ENCODE results near the gene UBE2A. TPM values are rescaled to one million over a fixed set of nuclear protein-coding genes. Genes with fewer than 3 reads are reported as not detected.
A peak's percentile ranks its signal among the peaks of the same experiment; 100 is the strongest.

Gene UBE2A
- polyA plus RNA-seq (2013, experiment 1 of 2; ENCODE audit: insufficient read length): 96.3 TPM
- polyA plus RNA-seq (2013, experiment 2 of 2; ENCODE audit: insufficient read length): 75.4 TPM

DNA sequence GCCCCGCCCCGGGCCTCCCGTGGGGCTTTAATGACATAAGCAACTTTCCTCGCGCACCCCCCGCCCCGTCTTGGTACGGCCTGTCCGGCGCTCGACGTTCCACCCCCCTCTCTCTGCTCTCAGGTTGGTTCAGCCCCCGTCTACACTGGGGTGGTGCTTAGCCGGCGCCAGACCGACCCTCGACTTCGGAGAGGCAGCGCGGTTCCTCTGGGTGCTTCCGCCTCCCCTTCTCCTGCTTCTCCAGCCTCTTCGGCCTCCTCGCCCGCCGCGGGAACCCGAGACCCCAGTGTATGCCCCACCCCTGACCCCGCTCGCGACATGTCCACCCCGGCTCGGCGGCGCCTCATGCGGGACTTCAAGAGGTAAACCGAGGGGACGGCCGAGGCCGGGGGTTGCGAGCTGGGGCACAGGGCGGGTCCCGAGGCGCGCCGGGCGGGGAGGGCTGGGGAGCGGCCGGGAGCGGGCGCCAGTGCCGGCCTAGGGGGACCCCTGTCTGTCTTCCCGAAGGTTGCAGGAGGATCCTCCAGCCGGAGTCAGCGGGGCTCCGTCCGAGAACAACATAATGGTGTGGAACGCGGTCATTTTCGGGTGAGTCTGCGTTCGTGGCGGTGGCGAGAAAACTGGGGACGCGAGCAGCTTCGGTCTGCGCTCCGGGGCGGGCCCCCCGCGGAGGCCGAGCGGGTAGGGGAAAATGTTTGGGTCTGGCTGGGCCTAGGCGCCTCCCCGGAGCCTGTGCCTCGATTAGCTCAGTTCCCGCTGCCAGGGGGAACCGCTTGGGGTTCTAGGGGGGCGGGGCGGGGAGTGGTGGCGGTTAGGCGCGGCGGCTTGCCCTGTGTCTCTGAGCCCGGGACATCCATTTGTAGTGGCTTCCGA, at the start of gene UBE2A:
Gene UBE2A (plus strand): TSS at position 170 of the 873 bp plus-strand sequence. CDS start 149 bp downstream, at position 319.
- DNase-seq: peak; percentile 90

DNA sequence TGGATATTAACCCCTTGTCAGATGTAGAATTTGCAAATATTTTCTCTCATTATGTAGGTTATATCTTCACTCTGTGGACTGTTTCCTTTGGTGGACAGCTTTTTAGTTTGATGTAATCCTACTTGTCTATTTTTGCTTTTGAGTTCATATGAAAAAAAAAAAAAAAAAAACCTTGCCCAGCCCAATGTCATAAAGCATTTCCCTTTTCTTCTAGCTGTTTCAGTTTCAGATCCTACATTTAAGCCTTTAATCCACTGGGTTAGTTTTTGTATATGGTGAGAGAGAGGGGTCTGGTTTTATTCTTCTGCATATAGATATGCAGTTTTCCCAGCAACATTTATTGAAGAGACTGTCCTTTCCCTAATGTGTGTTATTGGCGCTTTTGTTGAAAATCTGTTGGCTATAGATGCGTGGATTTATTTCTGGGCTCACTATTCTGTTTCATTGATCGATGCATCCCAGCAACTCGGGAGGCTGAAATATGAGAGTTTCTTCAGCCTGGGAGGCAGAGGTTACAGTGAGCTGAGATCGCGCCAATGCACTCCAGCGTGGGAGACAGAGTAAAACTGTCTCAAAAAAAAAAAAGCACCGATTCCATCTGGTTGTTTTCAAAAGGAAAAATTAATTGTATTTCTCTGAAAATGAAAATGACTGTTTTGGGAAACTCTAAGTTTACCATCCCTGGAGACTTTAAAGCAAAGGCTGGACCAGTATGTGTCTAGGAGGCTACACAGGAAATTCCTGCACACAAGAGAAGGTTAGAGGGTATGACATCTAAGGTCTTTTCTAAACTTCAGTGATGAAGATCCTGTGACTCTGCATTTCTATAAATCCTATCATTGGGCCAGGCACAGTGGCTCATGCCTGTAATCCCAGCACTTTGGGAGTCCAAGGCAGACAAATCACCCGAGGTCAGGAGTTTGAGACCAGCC, 44.8 kb upstream of the UBE2A start:
- no peak for DNase-seq

DNA sequence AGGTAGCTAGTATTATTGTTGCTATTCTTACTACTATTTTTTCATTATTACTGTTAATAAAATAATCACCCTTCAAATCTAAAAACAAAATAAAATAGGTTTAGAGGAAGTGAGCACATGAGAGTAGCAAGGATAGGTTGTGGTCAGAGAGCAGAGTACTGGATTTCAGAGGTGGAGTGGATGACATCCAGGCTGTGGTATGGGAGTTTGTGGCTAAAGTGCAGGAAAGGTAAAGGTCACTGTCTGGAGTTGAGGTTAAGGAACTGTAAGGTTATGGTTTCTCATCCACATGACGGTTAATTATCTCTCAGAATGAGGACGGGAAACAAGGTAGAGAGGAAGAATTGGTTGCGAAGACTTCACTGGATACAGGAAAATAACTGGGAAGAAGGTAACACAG, 36.9 kb upstream of the UBE2A start:
- no peak for DNase-seq

DNA sequence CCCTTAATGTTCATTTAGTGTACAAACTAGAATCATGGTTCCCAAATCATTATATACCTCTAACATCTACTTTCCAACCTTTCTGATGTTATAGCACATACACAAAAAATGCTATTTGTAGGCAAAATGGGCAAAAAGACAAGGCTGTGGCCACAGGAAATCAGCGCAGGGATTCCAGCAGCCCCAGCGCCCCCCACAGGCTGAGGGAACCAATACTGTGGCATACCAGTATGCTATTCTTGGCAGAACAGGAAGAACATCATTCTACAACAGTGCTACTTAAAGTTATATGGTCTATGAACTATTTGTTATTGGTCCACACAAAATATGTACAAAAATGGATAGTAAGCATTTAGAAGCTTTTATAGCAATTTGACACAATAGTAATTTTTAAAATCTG, 34.5 kb upstream of the UBE2A start:
- DNase-seq: no peak

DNA sequence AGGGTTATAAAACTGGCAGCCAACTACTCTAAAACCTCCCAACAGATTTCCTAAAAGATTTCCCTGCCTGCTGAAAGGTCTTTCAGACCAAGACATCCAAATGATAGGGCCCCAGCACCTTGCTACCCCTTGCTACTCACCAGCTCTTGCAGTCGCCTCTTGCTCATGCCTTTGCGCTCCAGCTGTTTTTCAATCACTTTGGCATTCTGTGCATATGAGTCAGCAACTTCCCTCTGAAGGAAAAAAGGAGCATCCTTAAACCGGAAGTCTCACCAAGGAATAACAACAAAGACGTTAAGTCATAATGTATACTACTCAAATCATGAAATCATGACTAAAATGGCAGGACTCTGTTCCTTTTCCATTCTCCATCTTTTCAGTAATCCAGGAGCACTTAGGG, 33.2 kb upstream of the UBE2A start:
- peak; percentile 83 for DNase-seq

DNA sequence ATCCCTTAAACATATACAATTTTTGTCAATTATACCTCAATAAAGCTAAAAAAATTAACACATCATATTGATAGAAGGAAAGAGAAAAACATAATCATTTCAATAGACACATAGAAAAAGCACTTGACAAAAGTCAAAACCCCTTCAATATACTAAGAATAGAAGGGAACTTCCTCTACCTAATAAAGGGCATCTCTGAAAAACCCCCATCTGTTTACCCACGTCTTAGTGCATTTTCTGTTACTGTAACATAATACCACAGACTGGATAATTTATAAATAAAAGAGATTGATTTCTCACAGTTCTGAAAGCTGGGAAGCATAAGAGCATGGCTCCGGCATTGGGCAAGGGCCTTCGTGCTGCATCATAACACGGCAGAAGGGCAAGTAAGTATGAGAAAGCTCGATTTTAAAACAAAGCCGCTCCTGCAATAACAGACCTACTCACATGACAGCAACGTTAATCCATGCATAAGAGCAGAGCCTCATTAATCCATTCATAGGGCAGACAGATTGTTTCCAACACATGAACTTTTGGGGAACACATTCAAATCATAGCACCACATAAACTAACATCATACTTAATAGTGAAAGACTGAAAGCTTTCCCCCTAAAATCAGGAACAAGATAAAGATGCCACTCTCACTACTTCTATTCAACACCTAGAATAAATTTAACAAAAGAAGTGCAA, 24.9 kb upstream of the UBE2A start:
- no peak for DNase-seq

DNA sequence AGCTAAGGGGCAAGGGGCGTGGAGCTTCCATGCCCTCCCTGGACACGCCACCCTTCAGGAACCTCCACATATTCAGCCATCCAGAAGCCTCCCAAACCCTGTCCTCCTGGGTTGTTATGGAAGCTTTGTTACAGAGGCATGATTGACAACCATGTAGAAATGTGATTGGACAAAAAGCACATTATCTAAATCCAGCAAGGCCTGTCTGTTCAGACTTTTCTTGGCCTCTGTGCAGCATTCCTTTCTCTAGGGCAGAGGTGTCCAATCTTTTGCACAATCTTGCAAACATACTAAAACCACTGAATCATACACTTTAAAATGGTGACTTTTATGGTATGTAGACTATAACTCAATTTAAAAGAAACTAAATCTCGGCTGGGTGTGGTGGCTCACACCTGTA, 21.9 kb upstream of the UBE2A start:
- DNase-seq: no peak

DNA sequence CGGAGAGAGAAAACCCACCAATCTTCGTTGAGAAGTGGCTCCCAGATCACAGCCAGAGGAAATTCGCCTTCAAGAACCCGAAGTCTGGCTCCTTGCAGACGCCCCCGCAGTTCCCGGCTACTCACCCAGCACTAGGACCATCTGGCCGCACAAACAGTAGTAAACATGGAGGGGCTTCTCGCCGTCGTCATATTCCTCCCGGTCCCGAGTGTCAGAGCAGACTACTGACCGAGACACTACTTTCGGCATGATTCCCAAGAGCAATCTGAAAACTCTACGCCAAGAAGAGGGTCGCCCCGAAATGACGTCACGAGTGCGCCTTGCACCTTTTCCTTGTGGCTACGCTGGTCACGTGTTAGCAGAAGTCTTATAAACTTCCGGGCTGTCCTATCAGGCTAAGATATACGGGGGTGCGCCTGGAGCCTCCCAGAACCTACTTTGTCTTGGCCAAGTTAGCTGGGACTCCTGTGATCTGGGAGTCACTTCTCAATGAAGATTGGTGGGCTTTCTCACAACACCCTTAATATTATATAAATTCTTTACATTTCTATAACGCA, 9.2 kb upstream of the UBE2A start, which contains the start of gene STEEP1:
Gene STEEP1 (minus strand): TSS at position 303 of the 557 bp plus-strand sequence. CDS start 54 bp downstream, at position 249.
- peak; percentile 94 for DNase-seq

DNA sequence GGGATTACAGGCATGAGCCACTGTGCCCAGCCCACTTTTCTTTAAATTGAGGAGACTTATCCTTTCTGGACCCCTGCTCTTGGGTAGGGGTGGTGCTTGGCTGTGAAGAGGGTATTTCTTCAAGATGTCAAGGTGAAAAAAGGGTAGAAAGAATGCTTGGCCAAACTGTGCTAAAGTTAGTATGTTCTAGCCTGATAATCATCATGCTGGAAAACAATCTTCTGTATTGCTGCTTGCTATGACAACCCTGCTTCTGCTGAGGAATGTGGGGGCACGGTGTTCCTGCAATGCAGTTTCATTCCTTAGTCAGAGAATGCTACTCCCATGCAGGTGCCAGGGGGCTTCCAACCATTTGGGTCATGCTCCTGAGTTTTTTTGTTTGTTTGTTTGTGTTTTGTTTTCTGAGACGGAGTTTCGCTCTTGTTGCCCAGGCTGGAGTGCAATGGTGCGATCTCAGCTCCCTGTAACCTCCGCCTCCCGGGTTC, 4.0 kb upstream of the UBE2A start:
- DNase-seq: no peak

DNA sequence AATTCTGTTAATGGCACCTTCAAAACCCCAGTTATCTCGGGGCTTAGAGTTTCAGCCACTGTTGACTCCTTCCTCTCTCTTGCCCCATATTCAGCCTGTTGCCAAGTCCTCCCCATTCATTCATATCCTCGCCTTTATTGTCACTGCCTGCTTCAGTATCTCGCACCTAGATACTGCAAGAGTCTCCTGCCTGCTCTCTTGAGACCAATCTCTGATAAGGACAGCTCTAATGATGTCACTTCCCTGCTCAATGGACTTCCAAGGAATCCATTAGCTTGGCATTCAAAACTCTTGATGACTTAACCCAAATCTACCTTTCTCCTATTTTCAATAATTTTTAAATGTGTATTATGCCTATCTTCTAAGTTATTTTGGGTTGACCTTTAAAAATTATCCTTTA, 1.1 kb upstream of the UBE2A start:
- DNase-seq: no peak

DNA sequence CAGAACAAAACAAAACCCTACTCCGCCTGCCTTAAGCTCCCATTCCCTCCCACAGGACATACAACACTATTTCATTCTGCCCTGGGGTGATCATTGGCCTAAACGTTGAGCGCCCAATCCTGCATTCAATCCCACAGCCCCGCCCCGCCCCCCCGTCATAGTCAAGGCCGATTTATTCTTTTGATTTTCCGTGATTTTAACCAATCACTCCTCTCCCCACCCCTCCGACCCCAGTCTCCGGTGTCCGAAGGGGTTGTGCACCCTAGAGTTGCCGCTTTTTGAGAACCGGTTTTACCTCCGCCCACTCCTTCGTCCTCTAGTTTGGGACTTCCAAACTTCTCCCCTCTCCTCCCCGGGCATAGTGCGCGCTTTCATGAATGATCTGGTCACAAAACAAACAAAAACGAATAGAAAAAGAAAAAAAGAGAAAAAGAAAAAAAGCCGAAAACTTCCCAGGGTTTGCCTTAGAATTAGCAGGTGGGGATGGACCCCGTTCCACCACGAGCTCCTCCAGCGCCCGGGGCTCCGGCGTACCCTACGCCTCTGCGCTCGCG, 446 bp upstream of the UBE2A start:
- peak; percentile 24 for DNase-seq

DNA sequence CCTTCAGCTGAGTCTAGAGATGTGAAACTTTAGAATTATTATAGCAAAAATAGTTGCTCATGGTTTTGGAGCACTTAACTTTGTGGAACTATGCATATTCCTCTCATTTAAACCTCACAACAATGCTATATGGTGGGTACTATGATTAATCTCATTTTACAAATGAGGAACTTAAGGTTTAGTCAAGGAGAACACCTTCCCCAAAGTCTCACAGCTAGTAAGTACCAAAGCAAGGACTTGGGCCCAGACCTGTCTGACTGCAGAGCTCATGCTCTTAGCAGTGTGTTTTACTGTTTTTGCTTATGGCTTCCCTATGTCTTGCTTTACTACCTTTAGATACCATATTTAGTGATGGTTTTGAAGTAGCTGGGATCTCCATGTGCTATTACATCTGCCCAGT, 5.1 kb downstream of the UBE2A start:
- no peak for DNase-seq

DNA sequence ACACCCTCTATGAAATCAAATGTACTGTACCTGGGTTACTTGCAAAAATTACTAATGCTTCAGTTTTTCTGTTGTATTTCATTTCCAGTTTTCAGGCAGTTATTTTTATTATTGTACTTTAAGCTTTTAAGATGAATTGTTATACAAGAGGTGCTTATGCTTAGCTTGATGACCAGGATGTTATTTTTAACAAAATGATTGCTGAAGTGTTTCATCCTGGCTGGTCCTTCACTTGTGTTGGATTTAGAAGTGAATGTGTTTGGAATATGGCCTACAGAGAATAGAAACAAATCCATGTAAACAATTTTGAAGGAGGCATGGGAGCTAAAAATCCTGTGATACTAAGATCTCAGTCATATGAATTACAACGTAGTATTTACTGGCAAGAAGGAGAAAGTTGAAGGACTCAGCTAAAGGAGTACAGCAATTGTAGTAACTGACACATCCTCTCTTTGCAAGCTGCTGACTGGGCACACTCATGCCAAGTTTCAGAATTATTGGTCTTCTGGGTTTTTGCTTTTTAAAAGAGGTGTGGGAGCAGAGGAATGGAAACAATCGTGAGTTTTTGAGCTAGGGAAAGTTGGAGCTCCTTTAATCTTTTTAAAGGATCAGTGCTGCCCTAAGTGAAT, 9.2 kb downstream of the UBE2A start:
- no peak for DNase-seq

DNA sequence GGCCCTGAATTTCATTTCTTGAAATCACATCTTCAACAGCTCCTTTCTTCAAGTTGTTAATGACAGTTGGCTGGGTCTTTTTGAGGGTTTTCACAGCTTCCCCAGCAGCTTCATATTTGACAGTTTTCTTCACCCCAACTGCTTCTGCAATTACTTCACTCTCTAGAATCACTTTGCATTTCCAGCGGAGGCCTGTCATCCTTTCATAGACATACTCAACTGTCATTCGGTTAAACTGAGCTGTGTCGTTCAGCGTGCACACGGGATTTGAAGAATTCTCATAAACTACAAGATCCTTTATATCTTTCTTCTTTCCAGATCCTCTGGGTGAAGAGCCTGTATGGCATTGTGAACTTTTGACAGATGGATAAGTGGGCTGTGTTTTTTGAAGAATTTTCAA, 15.4 kb downstream of the UBE2A start:
- no peak for DNase-seq

DNA sequence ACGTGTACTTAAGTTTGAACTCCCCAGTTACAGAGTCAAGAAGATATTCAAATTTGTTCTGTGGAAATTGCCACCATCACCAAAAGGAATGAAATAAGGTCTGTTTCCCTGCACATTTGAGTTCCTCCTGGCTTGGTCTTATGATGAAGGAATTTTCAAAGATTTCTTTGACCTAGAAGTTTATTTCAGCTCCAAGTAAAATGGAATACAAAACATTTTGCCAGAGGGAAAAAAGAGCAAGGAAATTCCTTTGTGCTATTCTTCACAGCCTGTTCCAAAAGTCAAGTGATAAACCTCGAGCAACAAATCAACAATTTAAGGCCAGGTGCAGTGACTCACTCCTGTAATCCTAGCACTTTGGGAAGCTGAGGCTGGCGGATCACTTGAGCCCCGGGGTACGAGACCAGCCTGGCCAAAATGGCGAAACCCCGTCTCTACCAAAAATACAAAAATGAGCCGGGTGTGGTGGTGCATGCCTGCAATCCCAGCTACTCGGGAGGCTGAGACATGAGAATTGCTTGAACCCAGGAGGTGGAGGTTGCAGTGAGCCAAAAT, 28.4 kb downstream of the UBE2A start:
- DNase-seq: no peak

DNA sequence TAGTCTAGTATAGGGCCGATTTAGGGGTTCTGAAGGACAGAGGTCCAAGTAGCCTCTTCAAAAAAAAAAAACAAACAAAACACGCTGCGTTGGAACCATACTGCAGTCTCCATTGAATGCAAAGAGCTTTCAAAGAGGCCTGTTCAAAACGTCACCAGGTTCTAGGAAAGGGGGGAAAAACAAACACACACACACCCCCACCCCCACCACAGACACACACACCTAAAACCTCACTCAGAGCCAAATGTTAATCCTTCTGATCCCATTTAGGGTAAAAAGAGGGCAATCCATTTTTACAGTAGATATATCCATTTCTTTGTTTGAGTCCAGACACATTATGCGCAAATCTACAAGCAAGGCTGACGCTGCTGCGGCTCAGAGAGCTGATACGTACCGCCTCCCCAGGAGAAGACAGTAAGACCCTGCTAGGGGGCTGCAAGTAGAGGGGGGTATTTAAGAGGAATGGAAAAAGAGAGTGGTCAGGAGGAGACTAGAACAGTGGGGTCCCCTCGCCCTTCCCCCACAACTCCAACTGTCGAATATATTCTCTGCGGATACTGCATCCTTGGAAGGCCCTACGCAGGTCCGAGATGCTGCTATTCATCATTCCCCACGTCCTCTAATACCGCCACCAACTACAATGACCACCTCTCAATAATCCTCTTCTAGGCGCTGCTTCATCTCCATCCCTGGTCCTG, 30.6 kb downstream of the UBE2A start:
- DNase-seq: no peak

DNA sequence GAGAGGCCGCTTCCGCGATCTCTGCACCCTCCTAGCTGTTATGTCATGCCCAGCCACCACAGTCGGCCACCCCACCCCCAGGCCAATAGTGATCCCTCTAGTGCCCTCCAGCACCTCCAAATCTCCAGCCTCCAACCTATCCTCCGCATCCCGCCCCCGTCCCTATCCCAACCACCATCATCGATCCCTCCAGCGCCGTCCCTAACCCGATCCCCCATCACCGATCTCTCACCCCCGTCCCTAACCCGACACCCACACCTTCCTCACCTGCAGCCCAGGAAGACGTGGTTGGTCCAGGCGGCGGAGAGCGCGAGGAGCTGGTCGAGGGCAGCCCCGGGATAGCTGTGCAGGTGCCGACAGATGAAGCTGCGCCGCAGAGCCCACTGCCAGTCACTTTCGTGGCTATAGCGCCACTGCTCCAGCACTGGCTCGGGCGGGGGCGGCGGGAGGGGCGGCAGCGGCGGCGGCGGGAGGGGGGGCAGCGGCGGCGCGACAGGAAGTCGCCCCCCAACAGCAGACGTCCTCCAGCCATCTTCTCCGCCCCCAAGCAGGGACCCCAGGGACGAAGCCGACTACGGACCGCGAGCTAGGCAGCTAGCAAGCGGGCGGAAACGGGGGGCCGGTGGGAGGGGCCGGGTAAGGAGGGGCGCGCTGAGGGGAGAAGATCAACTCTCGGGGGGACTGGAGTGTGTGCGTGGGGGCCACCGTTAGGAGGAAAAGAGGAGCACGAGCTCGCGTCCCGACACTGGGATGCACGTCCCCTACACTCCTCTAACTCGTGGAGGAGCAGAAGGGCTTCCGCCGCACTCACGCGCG, 31.3 kb downstream of the UBE2A start:
- peak; percentile 2 for DNase-seq

DNA sequence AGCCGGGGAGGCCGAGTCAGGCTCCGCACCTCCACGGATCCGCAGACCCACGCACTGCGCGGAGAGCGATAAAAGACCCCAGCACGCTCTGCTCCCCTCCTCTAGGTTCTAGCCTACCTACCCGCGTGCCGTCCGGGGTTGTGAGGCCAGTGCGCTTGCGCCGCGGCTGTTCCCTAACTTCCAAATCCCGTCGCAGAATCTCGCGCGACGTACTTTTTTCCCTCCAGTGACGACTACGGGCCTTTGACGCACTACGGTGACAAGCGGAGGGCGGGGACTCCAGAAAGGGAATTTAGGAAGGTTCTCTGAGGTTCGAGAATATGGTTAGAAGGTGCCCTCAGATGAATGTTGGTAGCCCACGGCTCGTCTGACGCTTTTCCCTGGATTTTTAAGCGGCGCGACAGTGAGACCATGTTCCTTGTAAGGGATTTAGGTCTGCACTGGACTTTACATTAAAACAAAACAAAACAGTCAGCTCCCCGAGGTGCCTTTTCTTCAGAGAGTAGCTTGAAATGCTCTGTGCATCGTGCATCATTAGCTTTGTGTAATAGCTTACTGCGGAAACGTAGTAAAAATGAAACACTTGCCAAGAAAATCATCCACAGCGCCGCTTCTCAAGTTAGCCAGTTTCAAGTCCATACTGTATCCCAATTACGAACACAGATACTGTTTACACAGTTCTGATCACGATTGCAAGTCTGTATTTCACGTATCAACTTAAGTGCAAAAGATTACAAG, 32.1 kb downstream of the UBE2A start, which contains the start of gene NKRF:
Gene NKRF (minus strand): TSS at position 145 of the 738 bp plus-strand sequence.
- peak; percentile 89 for DNase-seq

DNA sequence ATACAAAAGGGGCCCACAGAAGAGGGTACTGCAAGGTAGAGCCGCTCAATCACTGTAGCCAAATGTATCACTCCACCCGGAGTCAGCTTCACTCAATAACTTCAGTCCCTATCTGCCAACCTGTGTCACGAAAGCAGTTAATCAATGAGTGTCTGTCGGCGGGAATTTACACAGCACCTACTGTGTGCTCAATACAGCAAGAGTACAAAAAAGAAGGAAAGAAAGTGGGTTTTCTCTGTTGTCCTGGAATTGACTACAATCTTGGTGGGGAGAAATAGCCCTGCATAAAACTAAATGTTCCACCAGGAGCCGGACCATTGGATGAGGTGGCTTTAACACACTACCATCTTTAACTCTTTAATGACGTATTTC, 32.6 kb downstream of the UBE2A start:
- DNase-seq: no peak

All from fibroblast of skin of back (primary cell).